GM19025 (cell line): ENCODE measurements around the gene CNIH4.
"Not testable (repeated sequence)": the region's sequence is repeated elsewhere in the genome, so short reads cannot be mapped to it uniquely, and the experiment has no call there.

ENCODE experiments used
- ATAC-seq: cut with Tn5 transposase; IDR thresholded peaks from one replicate; pipeline ENCODE4 v1.9.1; 2021; ENCODE audit warnings: mild to moderate bottlenecking, low read depth, moderate library complexity; ENCODE audit not compliant: unreplicated experiment

Gene CNIH4

DNA sequence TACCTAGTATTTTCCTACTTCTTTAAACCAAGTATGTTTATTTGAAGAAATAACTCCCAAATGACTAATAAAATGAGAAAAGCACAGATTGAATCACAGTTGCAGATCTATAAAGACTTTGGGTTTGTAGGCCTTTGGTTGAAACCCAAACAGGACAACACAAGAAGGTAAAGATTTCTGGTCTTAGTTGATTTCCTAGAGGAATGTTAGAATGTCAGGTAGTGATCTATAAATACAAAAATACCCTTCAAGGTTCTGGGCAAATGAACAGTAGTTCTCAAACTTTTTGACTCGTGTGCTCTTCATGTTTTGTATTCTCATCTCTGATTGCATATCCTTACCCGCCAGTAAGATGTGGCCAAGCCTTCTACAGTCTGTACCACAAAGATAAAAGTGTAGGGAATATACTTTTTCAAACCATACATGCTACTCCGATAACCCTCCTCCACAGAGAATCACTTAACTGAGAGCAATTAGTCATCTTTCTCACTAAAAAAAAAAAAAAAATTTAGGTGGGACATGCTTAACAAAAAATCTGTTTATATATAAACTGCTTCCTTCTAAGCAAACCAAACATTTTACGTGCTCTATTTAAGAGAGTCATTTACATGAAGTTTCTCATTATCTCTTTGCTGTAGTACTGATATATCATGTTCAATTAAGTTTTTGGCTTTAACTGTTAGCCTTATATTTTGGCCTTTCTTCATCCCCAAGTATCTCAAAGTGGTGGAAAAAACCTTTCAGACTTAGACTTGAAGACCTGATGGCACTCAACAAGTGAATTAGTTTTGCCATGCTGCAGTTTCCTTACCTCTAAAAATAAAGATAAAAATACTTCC is 36.0 kb downstream of the CNIH4 start:
- ATAC-seq = no peak

DNA sequence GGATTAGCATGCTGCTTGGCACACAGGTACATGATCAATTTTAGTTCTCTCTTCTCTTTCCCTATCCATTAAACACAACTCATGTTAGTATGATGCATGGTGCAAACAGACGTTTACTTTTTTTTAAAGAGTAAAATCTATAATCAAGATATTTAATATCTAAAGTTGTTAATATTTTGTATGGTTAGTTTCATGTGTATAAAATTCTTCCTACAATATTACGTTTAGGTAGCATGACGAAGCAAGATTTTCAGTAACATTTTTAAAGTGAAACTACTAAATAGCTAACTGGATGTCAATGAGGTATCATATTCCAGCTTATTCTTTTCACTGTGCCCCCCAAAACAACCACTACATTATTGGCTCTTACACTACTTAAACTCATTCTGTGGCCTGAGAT is 36.6 kb downstream of the CNIH4 start:
- ATAC-seq = no peak

DNA sequence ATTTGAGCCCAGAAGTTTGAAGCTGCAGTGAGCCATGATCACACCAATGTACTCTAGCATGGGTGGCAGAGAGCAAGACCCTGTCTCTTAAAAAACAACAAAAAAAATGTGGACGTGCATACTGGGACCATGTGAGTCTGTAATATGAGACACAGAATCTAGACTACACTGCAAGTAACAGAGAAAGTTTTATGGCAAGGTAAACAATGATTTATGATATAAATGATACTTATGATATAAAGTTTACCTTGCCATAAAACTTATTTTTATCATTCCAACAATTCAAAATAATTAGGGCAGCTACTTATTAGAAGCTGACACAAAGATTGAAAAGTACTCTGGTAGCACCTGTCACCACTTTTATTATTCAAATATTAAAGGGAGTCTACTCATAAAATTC is 43.2 kb downstream of the CNIH4 start:
- ATAC-seq = no peak

DNA sequence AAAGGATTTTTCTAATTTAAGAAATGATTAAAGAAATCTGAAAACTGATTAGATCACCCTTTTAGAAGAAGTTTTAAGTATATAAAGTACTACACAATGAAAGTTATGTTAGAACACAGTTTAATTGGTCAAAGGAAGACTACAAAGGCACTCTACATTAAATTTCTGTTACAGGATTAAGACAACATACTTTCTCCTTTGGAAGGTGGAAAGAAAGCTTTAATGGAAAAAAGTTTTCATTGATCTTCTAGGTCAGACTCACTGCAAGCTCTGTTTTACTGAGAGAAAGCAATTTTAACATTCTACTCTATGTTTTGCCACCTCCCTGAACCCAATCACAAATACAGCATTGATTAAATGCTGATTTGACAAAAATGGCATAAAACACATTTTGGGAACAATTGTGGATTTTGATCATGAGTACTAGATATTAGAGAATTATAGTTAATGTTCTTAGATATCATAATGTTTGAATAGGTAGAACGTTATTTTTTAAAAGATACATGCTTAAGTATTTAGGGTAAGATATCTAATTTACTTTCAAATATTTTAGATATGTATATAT is 45.9 kb downstream of the CNIH4 start:
- ATAC-seq = no peak

DNA sequence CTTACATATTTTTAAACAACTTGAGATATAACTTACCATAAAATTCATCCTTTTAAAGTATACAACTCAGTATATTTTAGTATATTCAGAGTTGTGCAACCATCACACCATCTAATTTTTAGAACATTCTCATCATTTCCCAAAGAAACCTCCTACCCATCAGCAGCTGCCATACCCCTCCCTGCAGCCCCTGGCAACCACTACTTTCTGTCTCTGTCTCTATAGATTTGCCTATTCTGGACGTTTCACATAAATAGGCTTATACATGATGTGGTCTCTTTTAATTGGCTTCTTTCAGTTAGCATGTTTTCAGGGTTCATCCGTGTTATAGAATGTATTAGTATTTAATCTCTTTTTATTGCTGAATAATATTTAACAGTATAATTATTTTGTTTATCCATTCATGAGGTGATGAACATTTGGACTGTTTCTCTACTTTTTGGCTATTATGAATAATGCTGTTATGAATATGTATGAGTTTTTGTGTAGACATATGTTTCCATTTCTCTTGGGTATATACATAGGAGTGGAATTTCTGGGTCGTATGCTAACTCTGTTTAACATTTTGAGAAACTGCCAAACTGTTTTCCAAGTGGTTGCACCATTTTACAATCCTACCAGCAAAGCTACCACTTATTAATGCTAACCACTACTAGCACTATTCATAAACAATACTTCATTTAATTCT is 48.4 kb downstream of the CNIH4 start:
- ATAC-seq = no peak

DNA sequence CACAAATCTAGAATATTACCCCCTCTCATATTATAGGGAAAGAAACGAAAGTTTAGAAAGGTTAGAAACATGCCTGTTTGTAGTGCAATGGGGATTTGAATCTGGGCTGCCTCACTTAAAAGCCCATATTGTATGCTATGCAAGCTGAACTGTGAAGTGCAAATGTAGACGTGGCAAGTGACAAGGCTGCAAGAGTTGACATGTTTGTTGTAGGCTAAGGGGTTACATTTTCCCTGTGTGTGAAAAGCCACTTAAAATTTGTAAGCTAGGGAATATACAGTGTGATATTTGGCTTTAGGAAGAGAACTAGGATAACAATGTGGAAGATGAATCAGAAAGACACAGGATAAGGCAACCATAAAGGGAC is 48.9 kb downstream of the CNIH4 start:
- no peak for ATAC-seq

DNA sequence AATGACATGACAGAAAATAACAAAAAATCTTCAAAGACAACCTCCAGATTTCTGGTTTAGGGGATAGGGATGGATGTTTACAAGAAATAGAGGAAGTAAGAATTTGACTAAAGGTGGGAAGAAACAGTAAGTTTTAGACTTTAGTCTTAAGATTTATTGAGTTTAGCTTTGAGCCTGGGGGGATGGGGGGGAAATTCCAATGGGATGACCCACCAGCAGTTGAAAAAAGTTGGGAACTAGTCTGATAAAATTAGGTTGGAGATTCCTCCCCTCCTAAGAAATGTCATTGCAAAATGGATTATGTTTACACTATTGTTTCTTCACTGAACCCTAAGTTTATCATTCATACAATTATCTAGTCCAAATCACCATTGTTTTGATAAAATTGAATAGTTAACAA is 49.5 kb downstream of the CNIH4 start:
- ATAC-seq = no peak

DNA sequence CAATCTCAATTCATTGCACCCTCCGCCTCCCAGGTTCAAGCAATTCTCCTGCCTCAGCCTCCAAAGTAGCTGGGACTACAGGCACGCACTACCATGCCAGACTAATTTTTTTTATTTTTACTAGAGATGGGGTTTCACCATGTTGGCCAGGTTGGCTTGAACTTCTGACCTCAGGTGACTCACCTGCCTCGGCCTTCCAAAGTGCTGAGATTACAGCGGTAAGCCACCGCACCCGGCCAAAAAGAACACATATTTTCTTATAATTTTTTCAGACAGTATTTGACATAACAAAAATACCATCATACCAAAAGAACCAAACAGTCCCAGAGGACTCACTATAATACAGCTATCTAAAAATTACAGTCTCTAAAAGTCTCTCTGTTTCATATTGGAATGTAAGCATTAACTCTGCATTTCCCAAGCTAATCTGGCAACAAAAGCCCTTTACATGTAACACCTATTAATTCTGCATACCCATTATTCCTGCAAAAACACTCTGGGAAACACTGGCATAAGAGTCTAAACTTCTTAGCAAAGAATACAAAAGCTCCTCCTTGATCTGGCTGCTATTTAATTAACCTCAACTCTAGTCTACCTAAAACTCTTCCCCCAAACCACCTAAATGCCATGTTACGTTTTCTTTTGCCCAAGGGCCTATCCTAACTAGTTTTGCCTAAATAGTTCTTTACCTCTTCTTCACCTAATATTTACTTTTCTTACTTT is 51.1 kb downstream of the CNIH4 start:
- ATAC-seq = no peak

DNA sequence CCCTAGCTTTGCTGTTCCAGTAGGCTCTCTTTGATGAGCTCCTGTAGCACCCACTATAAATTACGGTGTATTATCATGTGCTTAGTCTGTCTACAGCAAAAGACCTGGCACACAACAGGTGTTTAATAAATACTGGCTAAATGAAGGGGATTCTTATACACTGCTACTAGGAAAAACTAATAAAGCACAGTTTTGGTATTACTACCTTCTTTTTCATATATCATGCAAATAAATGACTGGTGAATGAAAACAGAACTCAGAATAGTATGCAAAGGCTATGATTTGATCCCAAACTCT is 51.6 kb downstream of the CNIH4 start:
- ATAC-seq = no peak

DNA sequence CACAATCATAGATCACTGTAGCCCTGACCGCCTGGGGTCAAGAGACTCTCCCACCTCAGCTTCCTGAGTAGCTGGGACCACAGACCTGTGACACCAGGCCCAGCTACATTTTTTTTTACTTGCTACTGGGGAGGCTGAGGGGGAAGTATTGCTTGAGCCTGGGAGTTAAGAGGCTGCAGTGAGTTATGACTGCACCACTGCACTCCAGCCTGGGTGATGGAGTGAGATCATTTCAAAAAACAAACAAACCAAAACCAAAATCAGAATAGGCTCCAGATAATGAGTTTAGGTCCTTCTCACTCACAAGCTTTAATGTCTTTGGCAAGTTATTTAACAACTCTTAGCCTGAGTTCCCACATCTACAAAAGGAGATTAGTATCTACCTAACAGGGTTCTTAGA is 55.1 kb downstream of the CNIH4 start:
- ATAC-seq = no peak

DNA sequence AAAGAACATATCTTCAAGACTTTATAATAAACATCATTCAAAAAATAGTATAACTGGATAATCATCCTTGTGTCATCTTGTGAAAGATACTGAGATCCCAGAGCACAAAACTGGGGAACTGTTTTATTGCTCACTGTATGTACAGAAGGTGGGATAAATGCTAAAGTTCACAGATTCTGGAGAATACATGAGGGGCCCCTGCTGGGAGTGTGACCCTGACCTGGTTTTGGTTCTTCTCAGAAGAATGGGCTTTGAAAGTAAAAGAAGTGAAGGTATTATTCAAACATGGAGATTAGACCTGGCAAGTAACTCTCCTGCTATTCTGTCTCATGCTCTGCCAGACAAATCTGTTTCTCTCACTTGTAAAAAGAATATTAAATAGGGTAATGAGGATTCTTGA is 63.4 kb downstream of the CNIH4 start:
- no peak for ATAC-seq

DNA sequence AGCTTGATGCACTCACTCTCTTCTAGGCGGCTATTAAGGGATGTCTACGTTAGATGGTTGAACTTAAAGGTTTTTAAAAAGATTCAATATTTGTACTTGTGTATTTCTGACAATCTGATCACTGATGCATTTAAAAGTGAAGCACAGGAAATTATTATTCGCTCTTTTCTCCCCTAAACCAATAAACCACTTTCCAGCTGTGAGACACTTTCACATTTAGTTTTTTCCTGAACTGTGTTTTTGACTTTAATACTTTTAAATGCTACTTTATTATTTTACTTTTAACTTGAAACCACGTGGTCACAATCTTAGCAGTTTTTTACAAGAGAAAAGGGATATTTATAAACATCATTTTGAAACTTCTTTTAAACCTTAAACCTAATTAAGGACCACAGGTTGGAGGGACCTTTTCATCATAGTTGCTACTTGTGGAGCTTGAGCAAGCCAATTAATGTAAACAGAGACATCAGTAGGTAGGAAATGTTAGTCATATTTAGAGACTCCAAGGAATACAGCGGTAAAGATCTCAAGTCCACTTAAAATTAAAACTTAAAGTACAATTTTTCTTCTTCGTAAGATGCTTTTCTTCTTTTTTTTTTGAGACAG is 68.7 kb downstream of the CNIH4 start:
- no peak for ATAC-seq

DNA sequence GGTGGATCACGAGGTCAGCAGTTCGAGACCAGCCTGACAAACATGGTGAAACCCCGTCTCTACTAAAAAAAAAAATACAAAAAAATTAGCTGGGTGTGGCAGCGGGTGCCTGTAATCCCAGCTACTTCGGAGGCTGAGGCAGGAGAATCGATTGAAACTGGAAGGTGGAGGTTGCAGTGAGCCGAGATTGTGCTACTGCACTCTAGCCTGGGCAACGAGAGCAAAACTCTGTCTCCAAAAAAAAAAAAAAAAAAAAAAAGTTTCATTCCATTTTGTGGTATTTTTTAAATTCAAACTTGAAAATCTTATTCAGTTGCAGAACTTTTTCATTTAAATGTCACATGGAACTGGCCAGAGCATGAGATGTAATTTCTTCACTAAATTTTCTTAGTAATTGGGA is 70.2 kb downstream of the CNIH4 start:
- ATAC-seq = not testable (repeated sequence)

DNA sequence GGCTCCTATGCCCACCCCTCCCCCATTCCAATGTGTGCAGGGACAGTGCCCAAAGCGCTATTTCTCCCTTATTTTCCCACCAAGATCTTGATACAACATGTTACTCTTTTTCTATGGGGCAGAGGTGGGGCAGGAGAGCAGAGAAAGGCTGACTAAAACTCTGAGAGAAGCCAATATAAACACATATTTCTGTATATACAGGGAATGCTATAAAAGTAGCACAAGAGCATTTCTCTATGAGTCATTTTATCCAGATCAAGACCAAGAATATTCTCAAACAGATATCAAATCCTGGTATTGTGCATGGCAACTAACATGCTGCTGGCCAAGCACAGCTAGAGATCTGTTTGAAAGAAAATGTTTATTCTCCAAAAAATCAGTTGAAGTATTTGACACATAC is 70.7 kb downstream of the CNIH4 start:
- no peak for ATAC-seq

DNA sequence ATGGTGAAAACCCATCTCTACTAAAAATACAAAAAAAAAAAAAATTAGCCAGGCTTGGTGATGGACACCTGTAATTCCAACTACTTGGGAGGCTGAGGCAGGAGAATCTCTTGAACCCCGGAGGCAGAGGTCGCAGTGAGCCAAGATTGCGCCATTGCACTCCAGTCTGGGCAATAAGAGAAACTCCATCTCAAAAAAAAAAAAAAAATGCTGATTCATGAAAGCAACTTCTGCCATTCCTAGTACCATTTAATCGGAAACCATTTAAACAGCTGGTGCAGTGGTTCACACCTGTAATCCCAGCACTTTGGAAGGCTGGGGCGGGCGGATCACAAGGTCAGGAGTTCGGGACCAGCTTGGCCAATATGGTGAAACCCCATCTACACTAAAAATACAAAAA is 72.0 kb downstream of the CNIH4 start:
- not testable (repeated sequence) for ATAC-seq
